Loucy (cell line): Measurements from ENCODE around the gene PSORS1C2.

Experiments used
- H2AFZ ChIP-seq: fragments of 200-600 bp; sonication (generic); 2 replicates; pipeline ENCODE4 v1.6.0; 2016; ENCODE audit warnings: antibody characterized with exemption, mild to moderate bottlenecking, low read length, moderate library complexity
- H3F3A ChIP-seq: fragments of 200-600 bp; 2 replicates; pipeline ENCODE4 v1.6.0; 2016; ENCODE audit warnings: antibody characterized with exemption, low read depth, mild to moderate bottlenecking
- H3K27me3 ChIP-seq: fragments of 200-600 bp; sonication (generic); 2 replicates; pipeline ENCODE4 v1.6.1; 2014; ENCODE audit warnings: low read length, mild to moderate bottlenecking; ENCODE audit not compliant: insufficient read depth, poor library complexity, severe bottlenecking
- H3K36me3 ChIP-seq: fragments of 200-600 bp; sonication (generic); 2 replicates; pipeline ENCODE4 v1.6.1; 2016; ENCODE audit warnings: low read length; ENCODE audit not compliant: insufficient read depth
- H3K4me1 ChIP-seq: fragments of 200-600 bp; sonication (generic); 2 replicates; pipeline ENCODE4 v1.5.1; 2014; ENCODE audit warnings: low read length, mild to moderate bottlenecking; ENCODE audit not compliant: insufficient read depth, poor library complexity, severe bottlenecking
- H3K4me2 ChIP-seq: fragments of 200-600 bp; sonication (generic); 2 replicates; pipeline ENCODE4 v1.6.0; 2014; ENCODE audit warnings: antibody characterized with exemption, low read length, low read depth, mild to moderate bottlenecking; ENCODE audit not compliant: poor library complexity, severe bottlenecking
- H3K4me3 ChIP-seq: fragments of 200-600 bp; sonication (generic); 2 replicates; pipeline ENCODE4 v1.5.1; 2014; ENCODE audit warnings: low read length, mild to moderate bottlenecking, mixed read lengths; ENCODE audit not compliant: poor library complexity, severe bottlenecking
- H3K79me2 ChIP-seq: fragments of 200-600 bp; sonication (generic); 2 replicates; pipeline ENCODE4 v1.6.1; 2014; ENCODE audit warnings: low read length; ENCODE audit not compliant: insufficient read depth
- H3K9ac ChIP-seq: fragments of 200-600 bp; sonication (generic); 2 replicates; pipeline ENCODE4 v1.6.0; 2014; ENCODE audit warnings: mild to moderate bottlenecking, low read depth, low read length, moderate library complexity; ENCODE audit not compliant: poor library complexity, severe bottlenecking
- H3K9me2 ChIP-seq: fragments of 200-600 bp; sonication (generic); replicated peaks from 2 replicates; pipeline ENCODE4 v1.6.1; 2016; ENCODE audit warnings: low read depth, low read length, mixed read lengths
- H3K9me3 ChIP-seq: fragments of 200-600 bp; sonication (generic); 2 replicates; pipeline ENCODE4 v1.6.1; 2014; ENCODE audit warnings: mild to moderate bottlenecking, antibody characterized with exemption, low read length, low read depth; ENCODE audit not compliant: insufficient read depth
- H4K20me1 ChIP-seq: fragments of 200-600 bp; sonication (generic); 2 replicates; pipeline ENCODE4 v1.6.0; 2014; ENCODE audit warnings: antibody characterized with exemption, low read length, mild to moderate bottlenecking; ENCODE audit not compliant: insufficient read depth, poor library complexity, severe bottlenecking
- EZH2phosphoT487 ChIP-seq: fragments of 200-600 bp; IDR thresholded peaks from 2 replicates; pipeline ENCODE4 v1.6.1; 2018; ENCODE audit warnings: antibody characterized with exemption, mild to moderate bottlenecking, moderate library complexity, borderline replicate concordance
- TF ChIP-seq, protein P1 (sequence below): fragments of 200-600 bp; sonication (generic); conservative IDR thresholded peaks from 2 replicates; pipeline ENCODE4 v1.5.1; 2014; ENCODE audit warnings: mild to moderate bottlenecking, antibody characterized with exemption, low read length

Gene PSORS1C2

GRCh38 chr6:31110825-31111582 is 27.9 kb downstream of the PSORS1C2 start:
- H3K79me2 ChIP-seq: no peaks in the 10 kb centered on the region
- H3K27me3 ChIP-seq: no peaks in the 10 kb centered on the region
- H3F3A ChIP-seq: no peaks in the 10 kb centered on the region
- no peaks in the 10 kb centered on the region for H3K36me3 ChIP-seq
- no peak overlapping the region for H3K4me2 ChIP-seq
- H3K9me2 ChIP-seq: no peaks in the 10 kb centered on the region
- no peaks in the 10 kb centered on the region for H4K20me1 ChIP-seq
- no peaks in the 10 kb centered on the region for H3K4me1 ChIP-seq
- H3K4me3 ChIP-seq: no peak overlapping the region
- no peaks in the 10 kb centered on the region for H3K9me3 ChIP-seq
- no peak overlapping the region for H3K9ac ChIP-seq
- TF ChIP-seq, protein P1, sequence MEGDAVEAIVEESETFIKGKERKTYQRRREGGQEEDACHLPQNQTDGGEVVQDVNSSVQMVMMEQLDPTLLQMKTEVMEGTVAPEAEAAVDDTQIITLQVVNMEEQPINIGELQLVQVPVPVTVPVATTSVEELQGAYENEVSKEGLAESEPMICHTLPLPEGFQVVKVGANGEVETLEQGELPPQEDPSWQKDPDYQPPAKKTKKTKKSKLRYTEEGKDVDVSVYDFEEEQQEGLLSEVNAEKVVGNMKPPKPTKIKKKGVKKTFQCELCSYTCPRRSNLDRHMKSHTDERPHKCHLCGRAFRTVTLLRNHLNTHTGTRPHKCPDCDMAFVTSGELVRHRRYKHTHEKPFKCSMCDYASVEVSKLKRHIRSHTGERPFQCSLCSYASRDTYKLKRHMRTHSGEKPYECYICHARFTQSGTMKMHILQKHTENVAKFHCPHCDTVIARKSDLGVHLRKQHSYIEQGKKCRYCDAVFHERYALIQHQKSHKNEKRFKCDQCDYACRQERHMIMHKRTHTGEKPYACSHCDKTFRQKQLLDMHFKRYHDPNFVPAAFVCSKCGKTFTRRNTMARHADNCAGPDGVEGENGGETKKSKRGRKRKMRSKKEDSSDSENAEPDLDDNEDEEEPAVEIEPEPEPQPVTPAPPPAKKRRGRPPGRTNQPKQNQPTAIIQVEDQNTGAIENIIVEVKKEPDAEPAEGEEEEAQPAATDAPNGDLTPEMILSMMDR: no peak
- TF ChIP-seq EZH2phosphoT487: no peak
- H2AFZ ChIP-seq: no peak overlapping the region

DNA sequence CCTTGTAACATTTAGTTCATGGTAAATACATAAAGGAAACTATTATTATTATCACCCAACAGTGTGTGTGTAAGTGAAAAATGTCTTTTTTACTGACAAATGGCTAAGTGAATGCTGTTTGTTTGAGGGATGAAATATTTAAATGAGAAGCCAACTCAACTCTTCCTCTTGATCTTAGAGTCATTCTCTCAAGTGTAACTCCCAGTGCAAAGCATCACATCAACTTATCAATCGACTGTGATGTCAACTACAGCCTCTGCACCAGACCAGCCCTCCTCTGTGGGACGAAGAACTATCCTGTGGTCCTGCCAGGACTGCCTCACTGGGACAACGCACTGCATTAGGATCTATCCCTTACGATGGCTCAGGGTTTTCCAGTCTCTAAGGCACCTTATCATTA is 31.8 kb downstream of the PSORS1C2 start:
- Histone ChIP-seq H4K20me1 (no peaks in the 10 kb centered on the region), H3K36me3 (no peaks in the 10 kb centered on the region), H3K4me3 (no peak overlapping the region), H3K79me2 (no peaks in the 10 kb centered on the region), H3K9ac (no peak overlapping the region), H3K4me2 (no peak overlapping the region), H3K9me2 (no peaks in the 10 kb centered on the region), H3K4me1 (no peaks in the 10 kb centered on the region), H2AFZ (no peak overlapping the region), H3K27me3 (no peaks in the 10 kb centered on the region), H3F3A (no peaks in the 10 kb centered on the region), H3K9me3 (no peaks in the 10 kb centered on the region)
- TF ChIP-seq, protein P1: no peak
- no peak for TF ChIP-seq EZH2phosphoT487

DNA sequence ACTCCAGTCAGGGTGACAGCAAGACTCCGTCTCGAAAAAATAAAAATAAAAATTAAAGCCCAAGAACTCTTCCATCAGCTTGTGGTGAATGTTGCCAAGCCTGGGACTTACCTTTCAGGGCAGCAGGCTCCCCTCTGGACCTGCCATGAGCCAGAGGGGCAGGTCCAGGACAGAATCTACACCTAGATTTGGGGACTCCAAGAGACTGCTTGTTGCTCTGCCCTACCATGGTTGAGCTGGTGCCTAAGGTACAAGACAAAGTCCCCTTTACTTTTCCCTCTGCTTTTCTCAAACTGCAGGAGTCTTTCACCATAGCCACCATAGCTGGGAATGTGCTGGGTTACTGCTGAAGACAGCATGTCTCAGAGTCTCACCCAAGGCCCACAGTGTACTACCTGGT is 35.7 kb downstream of the PSORS1C2 start:
- no peaks in the 10 kb centered on the region for H3K79me2 ChIP-seq
- TF ChIP-seq EZH2phosphoT487: no peak
- TF ChIP-seq, protein P1: no peak
- H3K4me1 ChIP-seq: peaks cover 4% of the 10 kb centered on the region
- no peaks in the 10 kb centered on the region for H3K9me2 ChIP-seq
- H3K4me2 ChIP-seq: no peak overlapping the region
- H3K27me3 ChIP-seq: no peaks in the 10 kb centered on the region
- no peaks in the 10 kb centered on the region for H3F3A ChIP-seq
- H3K9ac ChIP-seq: no peak overlapping the region
- H4K20me1 ChIP-seq: no peaks in the 10 kb centered on the region
- no peak overlapping the region for H2AFZ ChIP-seq
- H3K9me3 ChIP-seq: no peaks in the 10 kb centered on the region
- H3K36me3 ChIP-seq: no peaks in the 10 kb centered on the region
- no peak overlapping the region for H3K4me3 ChIP-seq
